ENCODE results near the gene ERC2.

GRCh38 chr3:56102032-56102431, 366.2 kb downstream of the ERC2 start:
- TF ChIP-seq CTCF (conservative IDR thresholded peaks at IDR 0.05 in 1 of 2, IDR thresholded peaks at IDR 0.05 in 1 of 2; ENCODE audit: extremely low read depth in 1 of 2, insufficient read depth in 1 of 2, low read depth in 1 of 2, low read length in 2 of 2) = no peak
- TF ChIP-seq EZH2 (IDR thresholded peaks at IDR 0.05; ENCODE audit: borderline replicate concordance, low read length) = no peak

All from mammary epithelial cell (primary cell).